SKM-1 (cell line): Measurements from ENCODE around the gene GAS2.
"Not testable (repeated sequence)": the region's sequence is repeated elsewhere in the genome, so short reads cannot be mapped to it uniquely, and the experiment has no call there.

Experiments used
- DNase-seq: peaks from one replicate; lab custom pipeline; 2025; ENCODE audit not compliant: unreplicated experiment; lab: John Stamatoyannopoulos, UW

Gene GAS2

GRCh38 chr11:22666325-22666687, at the start of gene GAS2:
TSS of gene GAS2 (plus strand) at chr11:22666611. CDS start at chr11:22674870, 8,259 bp downstream.
- no peak for DNase-seq

- DNase-seq: no peak
Observed at GRCh38 chr11:22617868-22618267, 48.5 kb upstream of the GAS2 start.

DNA sequence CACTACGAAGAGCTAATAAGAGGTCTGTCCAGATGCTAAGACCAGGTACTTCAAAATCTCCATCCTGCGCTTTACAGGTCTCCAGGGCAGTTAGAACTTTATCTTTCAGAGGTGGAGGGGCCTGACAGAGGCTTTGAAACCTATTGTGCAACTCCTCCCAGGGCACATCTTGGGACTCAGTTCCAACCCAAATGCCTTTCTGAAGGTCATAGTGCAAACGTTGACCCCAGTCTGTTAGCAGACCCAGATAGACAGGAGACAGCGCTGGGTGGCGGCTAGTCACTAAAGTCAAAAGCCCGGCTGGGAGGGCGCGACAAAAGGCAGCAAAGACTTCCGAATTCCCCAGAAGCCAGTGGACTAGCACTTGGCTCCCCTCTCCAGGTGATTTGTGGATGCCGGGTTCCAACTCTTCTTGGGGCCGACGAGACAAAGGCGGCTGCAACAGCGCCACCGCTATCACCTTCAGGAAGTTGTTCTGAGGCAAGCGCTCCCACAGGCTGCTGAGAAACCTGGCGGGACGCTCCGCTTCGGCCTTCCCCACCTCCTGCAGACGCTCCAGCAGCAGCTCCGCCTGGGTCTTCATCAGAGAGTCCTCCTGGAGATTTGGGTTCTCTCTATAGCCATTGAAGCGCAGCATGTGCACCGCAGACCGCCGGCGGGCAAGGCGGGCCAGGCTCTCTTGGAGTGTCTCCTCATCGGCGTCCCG, 41.5 kb upstream of the GAS2 start:
- no peak for DNase-seq

- peak; percentile 84 for DNase-seq
Observed at GRCh38 chr11:22625448-22626287, 40.7 kb upstream of the GAS2 start, which contains the start of gene FANCF. TSS of gene FANCF (minus strand) at chr11:22625823. CDS start at chr11:22625810, 13 bp downstream.

GRCh38 chr11:22626573-22627239, 39.7 kb upstream of the GAS2 start:
- no peak for DNase-seq

DNA sequence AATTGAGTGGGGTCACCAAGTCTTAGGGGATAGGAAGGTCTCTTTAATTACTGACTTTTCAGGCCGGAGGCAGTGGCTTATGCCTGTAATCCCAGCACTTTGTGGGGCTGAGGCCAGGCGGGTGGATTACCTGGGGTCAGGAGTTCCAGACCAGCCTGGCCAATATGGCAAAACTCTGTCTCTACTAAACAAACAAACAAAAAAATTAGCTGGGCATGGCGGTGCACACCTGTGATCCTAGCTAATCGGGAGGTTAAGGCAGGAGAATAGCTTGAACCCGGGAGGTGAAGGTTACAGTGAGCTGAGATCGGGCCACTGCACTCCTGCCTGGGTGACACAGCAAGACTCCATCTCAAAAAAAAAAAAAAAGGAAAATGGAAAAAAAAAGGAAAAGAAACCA, 39.0 kb upstream of the GAS2 start:
- DNase-seq: no peak

GRCh38 chr11:22633354-22633902, 33.0 kb upstream of the GAS2 start:
- no peak for DNase-seq

DNA sequence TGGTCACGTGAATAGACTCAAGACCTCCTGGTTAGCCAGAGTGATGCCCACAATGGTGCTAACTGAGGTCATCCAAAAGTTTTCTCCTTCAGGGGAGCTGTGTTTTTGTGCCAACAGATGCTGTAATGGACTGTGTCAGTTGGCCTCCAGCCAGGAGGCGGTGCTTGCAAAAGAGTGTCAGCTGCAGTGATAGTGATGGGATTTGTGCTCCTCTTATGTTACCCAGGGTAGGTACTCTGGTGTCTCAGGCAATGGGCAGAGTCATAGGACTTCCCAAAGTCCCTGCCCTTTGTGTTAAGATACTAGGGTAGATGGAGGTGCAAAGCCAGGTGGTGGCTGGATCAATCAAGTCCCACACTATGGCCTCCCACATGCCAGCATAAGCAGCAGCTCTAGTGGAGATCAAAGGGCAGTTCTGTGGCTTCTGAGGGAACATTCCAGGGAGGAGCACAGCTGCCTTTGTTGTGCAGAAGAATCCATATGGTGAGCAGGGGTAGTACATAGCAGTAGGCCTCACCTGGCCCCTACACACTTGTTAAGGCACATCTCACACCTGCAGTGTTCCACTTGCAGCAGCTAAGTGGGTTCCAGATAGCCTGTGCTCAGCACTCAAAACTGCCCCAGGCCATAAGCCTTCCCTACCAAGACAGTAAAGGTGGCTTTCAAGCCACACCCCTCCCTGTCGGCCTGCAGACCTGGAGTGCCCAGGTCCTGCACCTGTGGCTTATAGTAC, 31.3 kb upstream of the GAS2 start:
- DNase-seq: no peak

GRCh38 chr11:22635689-22636088, 30.7 kb upstream of the GAS2 start:
- no peak for DNase-seq

DNA sequence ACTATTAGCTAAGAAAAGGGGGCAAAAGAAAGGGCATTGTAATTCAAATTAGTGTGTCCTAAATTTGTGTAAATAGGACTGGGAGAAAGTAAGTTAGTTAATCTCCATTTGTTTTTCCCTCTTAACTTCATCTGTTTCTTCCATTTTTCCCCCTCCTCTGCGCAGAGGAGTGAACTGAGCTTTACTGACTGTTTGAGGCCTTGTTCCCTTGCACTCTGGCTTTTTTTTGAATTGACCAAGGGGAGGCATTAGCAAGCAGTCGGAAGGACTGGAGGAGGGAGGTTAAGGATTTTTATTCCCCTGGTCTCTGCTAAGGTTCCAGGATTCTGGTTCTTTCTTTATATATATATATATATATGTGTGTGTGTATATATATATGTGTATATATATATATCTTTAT, 25.5 kb upstream of the GAS2 start:
- no peak for DNase-seq

DNA sequence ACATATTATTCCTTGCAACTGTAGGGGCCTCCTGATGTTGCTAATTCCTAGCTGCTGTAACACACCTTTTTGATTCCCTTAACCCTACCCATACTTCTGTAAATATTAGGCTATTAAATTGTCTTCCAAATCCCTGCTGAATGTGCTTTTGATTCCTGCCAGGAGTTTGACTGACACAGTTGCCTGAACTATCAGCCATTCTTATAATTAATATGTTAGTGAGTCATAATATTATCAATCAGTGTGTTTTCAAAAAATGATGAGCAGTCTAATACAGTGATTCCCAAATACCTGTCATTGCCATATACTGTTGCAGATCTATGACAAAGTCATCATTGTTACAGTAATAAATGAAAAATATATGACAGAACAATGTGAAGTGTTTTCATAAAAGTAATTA, 24.9 kb upstream of the GAS2 start:
- DNase-seq: no peak

DNA sequence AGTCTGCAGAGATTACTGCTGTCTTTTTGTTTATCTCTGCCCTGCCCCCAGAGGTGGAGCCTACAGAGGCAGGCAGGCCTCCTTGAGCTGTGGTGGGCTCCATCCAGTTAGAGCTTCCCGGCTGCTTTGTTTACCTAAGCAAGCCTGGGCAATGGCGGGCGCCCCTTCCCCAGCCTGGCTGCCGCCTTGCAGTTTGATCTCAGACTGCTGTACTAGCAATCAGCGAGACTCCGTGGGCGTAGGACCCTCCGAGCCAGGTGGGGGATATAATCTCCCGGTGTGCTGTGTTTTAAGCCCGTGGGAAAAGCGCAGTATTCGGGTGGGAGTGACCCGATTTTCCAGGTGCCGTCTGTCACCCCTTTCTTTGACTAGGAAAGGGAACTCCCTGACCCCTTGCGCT, 14.1 kb upstream of the GAS2 start:
- not testable (repeated sequence) for DNase-seq

- DNase-seq: no peak
Observed at GRCh38 chr11:22656130-22656529, 10.3 kb upstream of the GAS2 start.

- no peak for DNase-seq
Observed at GRCh38 chr11:22657101-22657694, 9.2 kb upstream of the GAS2 start.

DNA sequence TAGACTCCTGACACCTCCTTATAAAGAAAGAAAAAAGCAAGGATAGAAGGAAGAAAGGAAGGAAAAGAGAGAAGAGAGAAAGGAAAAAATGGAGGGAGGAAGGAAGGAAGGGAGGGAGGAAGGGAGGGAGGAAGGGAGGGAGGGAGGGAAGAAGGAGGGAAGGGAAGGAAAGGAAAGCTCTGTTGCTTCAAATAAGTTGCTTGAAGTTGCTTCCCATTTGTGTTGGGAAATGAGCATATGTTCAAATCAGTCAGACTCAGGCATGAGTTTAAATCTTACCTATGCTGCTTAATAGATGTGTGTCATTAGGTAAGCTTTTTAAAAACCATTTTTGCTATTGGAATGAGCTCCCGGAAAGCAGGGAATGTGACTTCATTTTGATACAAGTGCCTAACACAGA, 6.6 kb upstream of the GAS2 start:
- DNase-seq: no peak

GRCh38 chr11:22666688-22667439, 453 bp downstream of the GAS2 start:
- DNase-seq: no peak

GRCh38 chr11:22668005-22668796, 1.8 kb downstream of the GAS2 start:
- DNase-seq: no peak

DNA sequence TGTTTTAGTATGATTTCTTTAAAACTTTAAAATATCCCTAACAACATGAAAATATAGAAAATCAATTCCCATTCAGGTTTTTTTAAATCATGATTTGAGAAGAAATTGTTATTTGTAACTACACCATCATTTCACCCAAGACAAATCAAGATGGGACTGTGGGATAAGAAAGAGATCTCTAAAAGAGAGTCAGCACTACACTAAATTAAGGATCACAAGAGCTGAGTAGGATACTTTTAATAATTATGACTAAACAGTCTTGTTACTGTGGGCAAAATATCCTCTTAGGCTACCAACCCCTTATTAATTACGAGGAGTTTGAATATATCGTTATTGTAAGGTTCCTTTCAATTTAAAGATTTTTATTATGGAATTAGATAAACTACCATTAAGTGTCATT, 3.0 kb downstream of the GAS2 start:
- no peak for DNase-seq

DNA sequence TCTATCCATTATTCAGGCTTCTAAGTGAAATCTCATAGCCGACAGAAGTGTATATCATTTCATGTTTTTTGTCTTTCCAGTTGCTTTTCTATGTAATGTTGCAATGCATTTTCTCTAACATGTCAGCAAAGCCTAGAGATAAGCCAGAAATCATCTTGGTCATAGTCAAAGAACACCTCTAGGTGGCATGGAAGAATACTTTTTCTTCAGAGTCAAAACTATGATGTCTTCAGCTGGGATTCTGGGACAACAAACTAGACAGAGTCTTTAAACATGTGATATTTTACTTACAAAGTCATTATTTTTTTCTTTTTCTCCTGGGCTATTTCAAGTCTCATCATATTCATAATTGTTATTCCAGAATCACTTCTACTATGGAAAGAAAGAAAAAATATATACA, 4.4 kb downstream of the GAS2 start:
- DNase-seq: peak; percentile 22
